Glomerular endothelial cell (primary cell): ENCODE data around the gene BIRC5. TPM values are rescaled to one million over a fixed set of nuclear protein-coding genes. Genes with fewer than 3 reads are reported as not detected.
"Not testable (repeated sequence)": the region's sequence is repeated elsewhere in the genome, so short reads cannot be mapped to it uniquely, and the experiment has no call there.

Experiments
- DNase-seq: peaks from one replicate; pipeline ENCODE4 v3.0.0-alpha.2; 2011; ENCODE audit warnings: low read depth, low spot score; ENCODE audit errors: extremely low read depth
- total RNA-seq: library from RNA; depleted of rRNA; stranded (reverse); fragments of >200 nt; gene quantifications from 2 replicates; pipeline ENCODE4 v1.2.3, GENCODE V29; 2015

The BIRC5 gene
- total RNA-seq, 1 donor from 2014 or later, result 16.1 TPM

DNA sequence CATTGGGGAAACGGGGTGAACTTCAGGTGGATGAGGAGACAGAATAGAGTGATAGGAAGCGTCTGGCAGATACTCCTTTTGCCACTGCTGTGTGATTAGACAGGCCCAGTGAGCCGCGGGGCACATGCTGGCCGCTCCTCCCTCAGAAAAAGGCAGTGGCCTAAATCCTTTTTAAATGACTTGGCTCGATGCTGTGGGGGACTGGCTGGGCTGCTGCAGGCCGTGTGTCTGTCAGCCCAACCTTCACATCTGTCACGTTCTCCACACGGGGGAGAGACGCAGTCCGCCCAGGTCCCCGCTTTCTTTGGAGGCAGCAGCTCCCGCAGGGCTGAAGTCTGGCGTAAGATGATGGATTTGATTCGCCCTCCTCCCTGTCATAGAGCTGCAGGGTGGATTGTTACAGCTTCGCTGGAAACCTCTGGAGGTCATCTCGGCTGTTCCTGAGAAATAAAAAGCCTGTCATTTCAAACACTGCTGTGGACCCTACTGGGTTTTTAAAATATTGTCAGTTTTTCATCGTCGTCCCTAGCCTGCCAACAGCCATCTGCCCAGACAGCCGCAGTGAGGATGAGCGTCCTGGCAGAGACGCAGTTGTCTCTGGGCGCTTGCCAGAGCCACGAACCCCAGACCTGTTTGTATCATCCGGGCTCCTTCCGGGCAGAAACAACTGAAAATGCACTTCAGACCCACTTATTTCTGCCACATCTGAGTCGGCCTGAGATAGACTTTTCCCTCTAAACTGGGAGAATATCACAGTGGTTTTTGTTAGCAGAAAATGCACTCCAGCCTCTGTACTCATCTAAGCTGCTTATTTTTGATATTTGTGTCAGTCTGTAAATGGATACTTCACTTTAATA is 10.4 kb downstream of the BIRC5 start:
- no peak for DNase-seq

DNA sequence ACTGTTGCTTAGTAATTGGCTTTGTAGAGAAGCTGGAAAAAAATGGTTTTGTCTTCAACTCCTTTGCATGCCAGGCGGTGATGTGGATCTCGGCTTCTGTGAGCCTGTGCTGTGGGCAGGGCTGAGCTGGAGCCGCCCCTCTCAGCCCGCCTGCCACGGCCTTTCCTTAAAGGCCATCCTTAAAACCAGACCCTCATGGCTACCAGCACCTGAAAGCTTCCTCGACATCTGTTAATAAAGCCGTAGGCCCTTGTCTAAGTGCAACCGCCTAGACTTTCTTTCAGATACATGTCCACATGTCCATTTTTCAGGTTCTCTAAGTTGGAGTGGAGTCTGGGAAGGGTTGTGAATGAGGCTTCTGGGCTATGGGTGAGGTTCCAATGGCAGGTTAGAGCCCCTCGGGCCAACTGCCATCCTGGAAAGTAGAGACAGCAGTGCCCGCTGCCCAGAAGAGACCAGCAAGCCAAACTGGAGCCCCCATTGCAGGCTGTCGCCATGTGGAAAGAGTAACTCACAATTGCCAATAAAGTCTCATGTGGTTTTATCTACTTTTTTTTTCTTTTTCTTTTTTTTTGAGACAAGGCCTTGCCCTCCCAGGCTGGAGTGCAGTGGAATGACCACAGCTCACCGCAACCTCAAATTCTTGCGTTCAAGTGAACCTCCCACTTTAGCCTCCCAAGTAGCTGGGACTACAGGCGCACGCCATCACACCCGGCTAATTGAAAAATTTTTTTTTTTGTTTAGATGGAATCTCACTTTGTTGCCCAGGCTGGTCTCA is 11.2 kb downstream of the BIRC5 start:
- no peak for DNase-seq

DNA sequence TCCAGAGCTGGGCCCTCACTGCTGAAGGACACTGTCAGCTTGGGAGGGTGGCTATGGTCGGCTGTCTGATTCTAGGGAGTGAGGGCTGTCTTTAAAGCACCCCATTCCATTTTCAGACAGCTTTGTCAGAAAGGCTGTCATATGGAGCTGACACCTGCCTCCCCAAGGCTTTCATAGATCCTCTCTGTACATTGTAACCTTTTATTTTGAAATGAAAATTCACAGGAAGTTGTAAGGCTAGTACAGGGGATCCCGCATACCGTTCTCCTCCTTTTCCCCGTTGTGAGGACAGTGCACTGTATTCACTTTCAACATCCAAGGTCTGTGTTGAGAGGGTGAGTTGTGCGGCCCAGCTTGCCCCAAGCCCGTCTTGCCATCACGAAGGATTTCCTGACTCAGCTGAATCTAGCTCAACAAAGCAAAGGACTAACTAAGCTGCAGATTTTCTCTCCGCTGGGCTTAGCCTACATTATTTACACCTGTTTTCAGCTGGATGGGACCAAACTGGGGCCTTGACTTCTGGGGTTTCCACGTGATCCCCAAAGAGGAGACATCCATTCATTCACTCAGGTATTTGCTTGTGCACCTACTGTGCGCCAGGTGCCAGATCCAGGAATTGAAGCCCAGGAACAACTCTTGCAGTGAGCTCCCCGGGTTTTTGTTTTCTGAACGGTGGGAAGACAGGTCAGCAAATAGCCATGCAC is 12.2 kb downstream of the BIRC5 start:
- DNase-seq, result no peak

- no peak for DNase-seq
These were observed 12.9 kb downstream of the BIRC5 start for GRCh38 chr17:78226759-78227454.

DNA sequence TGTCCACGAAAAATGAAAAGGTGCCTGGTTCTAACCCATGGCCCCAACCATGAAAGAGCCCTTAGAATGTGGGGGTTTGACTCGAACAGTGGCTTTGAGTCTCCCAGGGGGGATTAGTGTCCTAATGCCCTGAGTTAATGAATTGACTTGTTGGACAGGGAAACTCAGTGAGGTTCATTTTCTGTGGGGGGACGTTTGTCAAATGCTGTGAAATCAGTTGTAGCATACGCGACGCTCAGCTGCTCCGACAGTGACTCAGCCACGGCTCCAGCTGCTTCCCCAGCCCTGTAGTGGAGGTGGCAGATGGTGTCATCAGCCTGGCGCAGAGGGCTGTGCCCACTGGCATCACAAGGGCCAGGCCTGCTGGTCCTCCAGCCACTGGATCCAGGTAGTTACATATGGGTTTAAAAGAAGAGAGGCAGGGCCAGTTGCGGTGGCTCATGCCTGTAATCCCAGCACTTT is 13.4 kb downstream of the BIRC5 start:
- no peak for DNase-seq

- no peak for DNase-seq
These were observed 14.1 kb downstream of the BIRC5 start for GRCh38 chr17:78228176-78228575.

GRCh38 chr17:78230252-78230962 is 16.4 kb downstream of the BIRC5 start:
- DNase-seq, result no peak

GRCh38 chr17:78230996-78231935 is 17.2 kb downstream of the BIRC5 start, which contains the start of gene TMEM235:
Gene TMEM235, plus strand, starts transcription at chr17:78231631. Its CDS starts 393 bp downstream, at chr17:78232024.
- no peak for DNase-seq

DNA sequence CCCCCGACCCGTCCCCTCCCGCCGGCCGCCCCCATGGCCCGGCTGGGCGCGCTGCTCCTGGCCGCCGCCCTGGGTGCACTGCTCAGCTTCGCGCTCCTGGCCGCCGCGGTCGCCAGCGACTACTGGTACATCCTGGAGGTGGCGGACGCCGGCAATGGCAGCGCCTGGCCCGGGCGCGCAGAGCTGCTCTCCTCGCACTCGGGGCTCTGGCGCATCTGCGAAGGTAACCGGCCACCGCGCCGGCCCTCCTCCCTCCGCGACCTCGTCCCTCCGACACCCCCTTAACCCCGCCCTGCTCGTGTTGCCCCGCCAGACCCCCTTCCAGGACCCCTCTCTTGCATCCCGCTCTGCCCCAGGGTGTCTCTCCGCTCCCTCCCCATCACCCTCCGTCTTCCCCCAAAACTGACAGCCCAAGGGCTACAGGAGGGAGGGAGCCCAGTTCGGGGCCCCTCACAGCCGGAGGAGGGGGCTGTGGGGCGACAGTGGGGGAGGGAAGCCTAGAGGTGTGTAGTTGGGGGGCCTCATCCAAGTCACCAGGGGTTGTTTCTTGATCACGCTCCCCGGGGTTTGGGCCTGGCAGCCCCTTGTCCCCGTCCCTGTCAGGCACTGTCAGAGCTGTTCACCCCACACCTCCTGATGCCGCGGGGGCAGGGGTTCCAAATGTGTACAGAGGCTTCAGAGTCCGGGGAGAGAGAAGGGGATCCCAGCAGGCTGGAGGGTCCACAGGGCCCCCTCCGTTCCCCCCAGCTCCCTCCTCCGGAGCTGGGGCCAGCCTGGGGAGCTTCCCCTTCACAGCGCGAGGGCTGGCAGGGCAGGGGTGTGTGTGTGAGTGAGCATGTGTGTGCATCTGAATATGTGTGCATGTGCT is 18.2 kb downstream of the BIRC5 start:
- DNase-seq, result no peak

DNA sequence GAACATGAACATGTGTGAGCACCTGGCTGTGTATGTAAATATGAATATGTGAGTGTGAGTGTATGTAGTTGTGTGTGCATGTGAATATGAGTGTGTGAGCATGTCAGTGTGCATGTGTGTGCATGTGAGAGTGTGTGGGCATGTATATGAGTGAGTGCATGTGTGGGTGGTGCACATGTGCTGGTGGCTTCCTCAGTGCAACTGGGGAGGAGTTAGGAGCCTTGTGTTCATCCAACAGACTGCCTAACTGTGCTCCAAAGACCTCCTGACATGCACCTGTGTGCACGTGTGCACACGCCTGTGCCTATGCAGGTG is 18.8 kb downstream of the BIRC5 start:
- no peak for DNase-seq

DNA sequence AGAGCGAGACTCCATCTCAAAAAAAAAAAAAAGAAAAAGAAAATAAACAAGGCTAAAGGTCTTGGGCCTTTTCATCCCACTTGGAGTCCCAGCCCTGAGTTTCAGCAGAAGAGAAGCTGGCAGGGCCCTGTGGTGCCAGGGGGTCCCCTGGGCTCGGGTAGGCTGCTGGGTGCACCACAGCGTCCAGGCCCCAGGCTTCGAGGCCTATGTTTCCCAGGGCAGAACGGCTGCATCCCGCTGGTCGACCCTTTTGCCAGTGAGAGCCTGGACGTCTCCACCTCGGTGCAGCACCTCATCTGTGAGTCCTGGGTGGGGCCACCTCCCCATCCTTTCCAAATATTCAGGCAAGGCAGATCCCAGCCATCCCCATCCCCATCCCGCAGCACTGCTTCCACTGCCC is 19.6 kb downstream of the BIRC5 start:
- DNase-seq, result no peak

DNA sequence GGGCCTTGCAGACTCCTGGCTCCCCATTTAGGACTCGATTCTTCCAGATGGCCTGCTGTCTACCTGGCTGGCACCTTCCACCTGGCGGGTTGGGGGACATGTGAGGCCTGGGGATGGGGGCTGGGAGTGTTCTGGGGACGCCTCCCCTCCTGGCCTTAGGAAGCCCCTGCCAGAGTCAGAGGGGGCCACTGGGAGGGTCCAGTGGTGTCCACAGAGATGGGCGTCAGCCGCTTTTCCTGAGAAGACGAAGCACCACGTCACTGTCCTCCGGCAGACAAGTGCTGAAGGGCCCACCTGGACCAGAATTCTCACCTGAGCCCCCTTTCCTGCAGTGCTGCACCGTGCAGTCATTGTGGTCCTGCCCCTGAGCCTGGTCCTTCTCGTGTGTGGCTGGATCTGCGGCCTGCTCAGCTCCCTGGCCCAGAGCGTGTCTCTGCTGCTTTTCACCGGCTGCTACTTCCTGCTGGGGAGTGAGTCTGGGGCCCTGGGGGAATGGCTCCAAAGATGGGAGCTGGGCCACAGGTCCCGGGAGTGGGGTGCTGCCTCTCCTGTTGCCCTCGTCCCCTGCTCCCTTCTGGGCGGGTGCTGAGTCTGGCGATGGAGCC is 20.3 kb downstream of the BIRC5 start:
- no peak for DNase-seq

GRCh38 chr17:78235022-78235421 is 21.0 kb downstream of the BIRC5 start:
- DNase-seq, result not testable (repeated sequence)

- DNase-seq, result no peak
These were observed 21.8 kb downstream of the BIRC5 start for GRCh38 chr17:78235885-78236284.

- DNase-seq, result no peak
These were observed 22.5 kb downstream of the BIRC5 start for GRCh38 chr17:78236362-78237127.

GRCh38 chr17:78237401-78238012 is 23.5 kb downstream of the BIRC5 start:
- DNase-seq, result no peak
